ENCODE measurements around the gene MX1.

Gene MX1

DNA sequence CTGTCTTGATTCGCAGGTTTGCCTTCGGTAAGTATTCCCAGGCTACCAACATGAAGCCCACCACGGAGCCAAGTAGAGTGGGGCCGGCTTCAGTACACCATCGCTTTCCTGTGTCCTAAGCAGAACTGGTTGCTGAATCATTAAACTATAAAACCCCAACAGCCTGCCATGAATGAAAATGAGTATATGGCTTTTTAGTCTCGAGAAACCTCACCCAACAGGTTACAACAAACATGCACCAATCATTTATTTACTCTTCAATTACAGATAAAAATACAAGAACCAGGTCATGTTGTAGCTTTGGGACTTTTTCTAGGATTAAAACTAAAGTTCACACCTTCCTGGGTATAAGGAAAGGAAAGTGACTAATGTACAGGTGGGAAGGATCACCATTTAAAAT is 74.3 kb downstream of the MX1 start:
- DNase-seq, result no peak

DNA sequence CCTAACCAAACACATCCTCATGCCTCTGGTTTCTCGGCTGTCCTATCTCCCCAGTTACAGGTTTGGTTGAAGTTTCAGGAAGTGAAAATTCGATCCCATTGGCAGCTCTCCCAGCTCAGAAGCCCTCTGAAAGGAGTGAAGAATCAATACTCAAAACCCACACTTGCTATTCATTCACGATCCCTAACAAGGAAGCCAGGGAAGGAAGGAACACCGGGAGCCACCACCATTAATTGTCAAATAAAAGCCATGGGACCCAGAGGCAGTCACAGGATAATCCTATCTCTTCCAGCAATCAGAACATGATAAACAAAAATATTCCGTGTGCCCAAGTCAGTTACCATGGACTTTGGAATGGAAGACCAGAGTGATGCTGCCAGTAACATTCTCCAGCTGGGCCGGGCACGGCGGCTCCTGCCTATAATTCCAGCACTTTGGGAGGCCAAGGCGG is 74.9 kb downstream of the MX1 start:
- no peak for DNase-seq

DNA sequence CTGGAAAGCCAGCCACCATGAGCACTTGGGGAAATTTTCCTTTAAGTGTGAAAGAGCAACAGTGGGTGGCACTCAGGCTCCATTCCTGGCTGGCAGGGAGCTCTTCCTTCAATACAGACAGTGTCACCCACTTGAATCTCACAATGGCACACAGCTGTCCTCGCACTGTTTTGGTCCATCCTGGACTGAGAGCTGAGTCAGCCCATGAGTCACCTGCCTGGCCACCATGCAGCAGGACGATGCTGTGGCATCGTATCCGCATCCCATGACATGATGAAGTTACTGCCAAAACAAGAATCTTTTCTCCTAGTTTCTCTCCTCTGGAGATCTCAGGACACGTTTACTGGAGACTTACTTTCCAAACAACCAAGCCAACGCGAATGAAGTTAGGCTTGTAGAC is 75.9 kb downstream of the MX1 start:
- DNase-seq, result no peak

DNA sequence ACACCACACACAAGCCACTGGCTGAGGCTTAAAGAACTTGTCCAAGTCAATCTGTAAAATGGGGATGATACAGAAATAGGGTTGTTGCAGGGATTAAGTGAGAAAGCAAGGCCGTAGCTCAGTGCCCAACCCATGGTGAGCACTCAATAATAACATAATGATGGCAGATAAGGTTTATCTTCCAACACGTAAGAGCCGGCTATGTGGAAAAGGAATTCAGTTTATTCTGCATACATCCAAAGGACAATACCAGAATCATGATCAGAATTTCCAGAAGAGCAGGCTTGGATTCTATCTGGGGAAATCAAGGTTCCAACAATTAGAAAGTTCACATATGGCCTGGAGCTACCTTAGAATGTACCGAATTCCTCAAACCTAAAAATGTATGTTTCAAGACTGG is 77.3 kb downstream of the MX1 start:
- DNase-seq, result no peak

DNA sequence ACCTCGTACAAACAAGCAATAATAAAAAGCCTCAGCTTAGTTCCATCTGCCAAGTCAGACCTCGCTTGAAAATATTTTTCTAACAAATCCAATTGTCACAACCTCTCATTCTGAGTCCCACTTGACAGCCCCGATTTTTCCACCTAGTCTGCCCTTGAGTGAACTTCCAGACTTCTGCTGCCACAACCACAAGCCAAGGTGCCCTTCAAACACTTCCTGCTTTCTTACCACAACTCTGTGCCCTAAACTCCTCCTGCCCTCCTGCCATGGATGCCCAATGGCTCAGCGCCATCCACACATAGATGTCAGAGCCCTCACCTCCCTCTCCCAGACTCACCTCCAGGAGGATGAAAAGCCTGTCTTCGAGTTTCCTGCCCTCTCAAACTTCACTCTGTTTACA is 78.0 kb downstream of the MX1 start:
- no peak for DNase-seq

DNA sequence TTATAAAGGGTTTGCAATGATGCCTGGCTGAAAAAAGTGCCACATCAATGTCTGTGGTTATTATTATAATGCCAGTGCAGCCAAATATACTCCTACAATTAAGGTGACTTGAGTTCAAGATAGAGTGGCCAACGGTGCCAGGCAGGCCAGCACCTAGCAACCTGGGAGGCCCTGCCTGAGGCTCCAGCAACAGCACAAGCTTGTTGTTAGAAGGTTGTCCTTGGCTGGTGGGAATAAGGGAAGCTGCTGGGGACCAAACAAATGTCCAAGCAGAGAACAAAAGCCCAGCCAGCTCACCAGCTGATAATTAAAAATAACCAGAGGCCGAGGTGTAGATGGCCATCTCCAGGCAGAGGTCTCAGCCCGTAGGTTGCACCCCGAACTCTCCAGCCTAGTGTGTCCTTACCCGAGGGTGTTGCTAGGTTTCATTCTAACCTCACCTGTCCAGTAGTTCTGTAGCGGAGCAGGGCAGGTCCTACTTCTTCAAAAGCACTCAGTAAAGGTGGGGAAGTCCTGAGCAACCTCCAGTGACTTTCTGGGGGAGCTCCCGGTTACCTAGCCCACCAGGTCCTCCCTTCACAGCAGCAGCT is 80.1 kb downstream of the MX1 start:
- DNase-seq, result no peak

DNA sequence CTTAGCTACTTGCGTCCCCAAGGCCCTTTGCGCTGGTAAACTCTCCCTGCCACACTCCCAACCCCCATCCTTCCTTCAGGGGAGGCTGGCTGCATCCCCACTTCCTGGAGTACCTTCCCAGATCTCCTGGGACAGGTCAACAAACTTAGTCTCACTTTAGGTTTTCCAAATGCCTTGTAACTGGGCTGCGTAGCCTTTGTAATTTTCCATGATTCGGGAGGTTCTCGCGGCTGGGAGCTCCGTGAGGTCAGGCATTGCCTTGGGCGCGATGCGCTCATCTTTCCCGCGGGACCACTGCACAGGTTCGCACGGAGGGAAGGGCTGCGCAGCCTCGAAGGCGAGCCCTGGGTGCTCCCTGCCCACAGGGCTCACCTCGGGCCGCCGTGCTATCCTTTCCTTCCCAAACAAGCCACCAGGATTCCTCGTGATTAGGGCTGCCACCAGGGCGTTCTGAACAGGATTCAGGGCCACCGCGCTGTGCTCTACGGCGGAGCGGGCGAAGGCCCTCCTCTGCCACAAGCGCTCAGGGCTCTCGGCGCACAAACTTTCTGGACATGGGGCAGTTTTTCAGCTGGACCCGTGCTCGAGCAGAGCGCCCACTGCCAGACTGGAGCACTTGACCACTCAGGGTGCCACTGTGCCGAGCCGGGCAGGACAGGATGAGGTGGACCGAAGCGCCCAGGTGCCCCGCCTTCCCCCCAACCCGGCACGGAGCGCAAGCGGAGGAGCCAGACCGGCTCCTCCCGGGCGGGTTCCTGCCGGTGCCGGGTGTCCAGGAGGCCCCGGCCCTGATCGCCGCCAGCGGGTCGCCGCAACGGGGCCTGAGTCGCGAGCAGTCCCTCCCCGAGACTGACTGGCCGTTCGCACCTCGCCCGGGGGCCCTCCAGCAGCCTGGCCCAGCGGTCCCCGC is 80.8 kb downstream of the MX1 start:
- DNase-seq, result no peak

DNA sequence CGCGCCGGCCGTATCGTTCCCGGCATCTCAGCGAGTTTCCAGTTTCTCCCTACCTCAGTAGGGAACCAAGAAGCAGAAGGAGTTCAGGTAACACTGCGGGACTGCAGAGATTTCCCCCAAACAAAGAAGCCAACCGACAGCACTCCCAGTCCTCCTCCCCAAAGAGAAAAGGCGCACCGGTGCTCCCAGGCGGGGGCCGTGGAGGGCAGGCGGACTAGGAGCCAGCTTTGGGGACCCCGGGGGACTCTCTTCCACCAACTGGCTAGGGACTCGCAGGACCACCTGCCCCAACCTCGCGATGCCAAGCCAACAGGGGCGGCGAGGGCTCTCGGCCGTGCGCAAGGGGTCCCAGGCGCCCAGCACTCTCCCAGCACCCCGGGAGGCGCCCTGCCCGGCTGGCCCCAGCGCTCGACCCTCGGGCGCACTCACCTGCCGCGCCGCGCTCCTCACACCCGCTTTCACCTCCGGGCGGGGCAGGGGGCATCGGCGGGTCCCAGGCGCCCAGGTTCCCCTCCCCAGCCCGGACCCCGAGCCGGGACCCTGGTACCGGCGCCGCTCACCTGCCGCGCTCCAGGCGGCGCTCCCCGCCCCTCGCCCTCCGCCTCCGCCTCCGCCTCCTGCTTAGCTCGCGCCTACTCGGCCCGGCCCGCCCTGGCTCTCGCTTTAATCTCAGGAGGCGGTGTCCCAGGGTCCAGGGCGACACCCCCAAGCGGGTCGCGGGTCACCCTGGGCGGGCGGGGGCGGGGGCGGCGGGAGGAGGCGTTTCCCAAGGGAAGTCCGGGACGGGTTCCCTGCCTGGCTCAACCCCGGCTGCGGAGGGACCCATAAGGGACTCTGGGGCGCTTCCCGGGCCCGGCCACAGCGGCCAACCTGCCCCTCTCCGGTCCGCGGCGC is 81.7 kb downstream of the MX1 start, which contains the start of gene TMPRSS2:
TSS of gene TMPRSS2 (minus strand) at position 638 of the 894 bp plus-strand sequence. CDS start 10,025 bp downstream, outside the sequence.
- DNase-seq, result no peak

DNA sequence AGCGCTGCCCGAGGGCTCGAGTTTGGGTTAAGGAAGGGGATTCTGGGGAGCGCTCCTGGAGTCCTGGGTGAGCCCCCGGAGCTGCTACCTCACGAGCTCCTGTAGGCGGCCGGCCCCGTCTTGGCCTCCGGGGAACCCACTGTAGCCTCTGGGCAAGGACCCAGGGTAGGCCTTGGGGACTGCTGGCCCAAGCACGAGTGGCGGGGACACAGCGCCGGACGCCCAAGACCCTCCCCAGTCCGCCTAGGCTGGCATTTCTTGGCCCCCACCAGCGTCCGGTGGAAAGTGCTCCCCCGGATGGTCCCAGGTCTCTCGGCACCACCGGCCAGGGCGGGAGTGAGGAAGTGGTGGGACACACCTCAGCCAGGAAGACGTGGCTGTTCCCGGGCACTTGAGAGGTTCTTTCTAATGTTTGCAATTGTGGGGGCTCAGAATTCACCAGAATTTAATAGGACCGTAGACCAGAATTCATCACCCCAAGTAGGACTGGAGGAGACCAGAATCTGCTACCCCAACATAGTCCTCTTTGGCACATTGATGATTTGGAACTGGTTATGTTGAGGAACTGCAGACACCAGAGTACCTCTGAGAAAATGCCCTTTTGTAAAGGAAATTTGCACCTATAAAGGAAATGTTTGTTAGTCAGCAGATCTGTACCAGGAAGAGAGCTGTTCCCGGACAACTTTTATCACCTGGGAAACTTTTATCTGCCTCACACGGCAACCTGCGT is 82.5 kb downstream of the MX1 start:
- no peak for DNase-seq
